Spleen (tissue), 7 donors: Measurements from ENCODE around the gene MDGA2.

Experiments used
- POLR2A ChIP-seq, 3 donors: fragments of 450-650 bp; IDR thresholded peaks; one replicate each; pipeline ENCODE4 v1.5.1; 2017; ENCODE audit warnings: antibody characterized with exemption in 3 of 3, mild to moderate bottlenecking in 1 of 3
- POLR2AphosphoS5 ChIP-seq, 3 donors: sonication (generic); formaldehyde crosslinking; IDR thresholded peaks; one replicate each; pipeline ENCODE4 v1.5.1; 2017; ENCODE audit warnings: antibody characterized with exemption in 3 of 3
- TF ChIP-seq, protein P1 (sequence below), 11 experiments: fragments of 200-600 bp in 7 of 11; fragments of 450-650 bp in 4 of 11; sonication (generic) in 4 of 11; IDR thresholded peaks in 8 of 11; conservative IDR thresholded peaks in 3 of 11; 1 replicate in 7 of 11; 2 replicates in 4 of 11; pipeline versions ENCODE4 v1.4.0 to v1.8.0; 2016 to 2021; ENCODE audit warnings: antibody characterized with exemption in 11 of 11, inconsistent platforms in 4 of 11, mild to moderate bottlenecking in 1 of 11
- donor health status: DM: no; HTN: no; CAD: no; lungs with moderate emphysema.
- donor health status: DM: no; HTN: no; CAD: no.
- donor health status: DM: no; HTN: no; CAD: no.

DNA sequence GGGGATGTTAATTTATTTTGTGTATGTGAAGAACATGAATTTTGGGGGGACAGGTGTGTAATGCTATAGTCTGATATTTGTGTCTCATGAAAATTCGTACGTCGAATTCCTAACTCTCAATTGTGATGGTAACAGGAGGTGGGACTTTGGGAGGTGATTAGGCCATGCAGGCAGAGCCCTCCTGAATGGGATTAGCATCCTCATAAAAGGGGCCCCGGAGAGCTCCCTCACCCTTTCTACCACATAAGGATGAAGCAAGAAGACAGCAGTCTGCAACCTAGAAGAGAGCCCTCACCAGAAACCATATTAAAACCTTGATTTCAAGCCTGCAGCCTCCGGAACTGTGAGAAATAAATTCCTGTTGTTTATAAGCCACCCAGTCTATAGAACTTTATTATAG, 165.4 kb downstream of the MDGA2 start:
- TF ChIP-seq, protein P1, sequence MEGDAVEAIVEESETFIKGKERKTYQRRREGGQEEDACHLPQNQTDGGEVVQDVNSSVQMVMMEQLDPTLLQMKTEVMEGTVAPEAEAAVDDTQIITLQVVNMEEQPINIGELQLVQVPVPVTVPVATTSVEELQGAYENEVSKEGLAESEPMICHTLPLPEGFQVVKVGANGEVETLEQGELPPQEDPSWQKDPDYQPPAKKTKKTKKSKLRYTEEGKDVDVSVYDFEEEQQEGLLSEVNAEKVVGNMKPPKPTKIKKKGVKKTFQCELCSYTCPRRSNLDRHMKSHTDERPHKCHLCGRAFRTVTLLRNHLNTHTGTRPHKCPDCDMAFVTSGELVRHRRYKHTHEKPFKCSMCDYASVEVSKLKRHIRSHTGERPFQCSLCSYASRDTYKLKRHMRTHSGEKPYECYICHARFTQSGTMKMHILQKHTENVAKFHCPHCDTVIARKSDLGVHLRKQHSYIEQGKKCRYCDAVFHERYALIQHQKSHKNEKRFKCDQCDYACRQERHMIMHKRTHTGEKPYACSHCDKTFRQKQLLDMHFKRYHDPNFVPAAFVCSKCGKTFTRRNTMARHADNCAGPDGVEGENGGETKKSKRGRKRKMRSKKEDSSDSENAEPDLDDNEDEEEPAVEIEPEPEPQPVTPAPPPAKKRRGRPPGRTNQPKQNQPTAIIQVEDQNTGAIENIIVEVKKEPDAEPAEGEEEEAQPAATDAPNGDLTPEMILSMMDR (IDR thresholded peaks at IDR 0.05 in 8 of 11, conservative IDR thresholded peaks at IDR 0.05 in 3 of 11), result no peak
- TF ChIP-seq POLR2A (IDR thresholded peaks at IDR 0.05), result no peak
- no peak for TF ChIP-seq POLR2AphosphoS5 (IDR thresholded peaks at IDR 0.05)
